ENCODE results near the gene NXPE4.
"Not testable (repeated sequence)": the region's sequence is repeated elsewhere in the genome, so short reads cannot be mapped to it uniquely, and the experiment has no call there.

Gene NXPE4

GRCh38 chr11:114595571-114595970 is at the start of gene NXPE4:
Gene NXPE4 (minus strand): TSS chr11:114595786. CDS start chr11:114594759, 1,027 bp downstream.
- no peak within 1 kb of the TSS for H3K4me3 ChIP-seq (ENCODE audit: low read depth, low read length)
- in situ Hi-C loops (cut with HindIII; ENCODE audit: low sequenced_read_pairs) = no loop called here
- no peak for DNase-seq (ENCODE audit: low read depth)
- TF ChIP-seq CTCF (IDR thresholded peaks at IDR 0.05; ENCODE audit: low read depth, low read length, missing control alignments) = no peak

- DNase-seq (ENCODE audit: low read depth); in situ Hi-C loops (cut with HindIII; ENCODE audit: low sequenced_read_pairs); H3K4me3 ChIP-seq (ENCODE audit: low read depth, low read length): not testable (repeated sequence)
These were observed 43.9 kb upstream of the NXPE4 start for GRCh38 chr11:114639440-114639839.

- H3K4me3 ChIP-seq (ENCODE audit: low read depth, low read length); DNase-seq (ENCODE audit: low read depth); in situ Hi-C loops (cut with HindIII; ENCODE audit: low sequenced_read_pairs): not testable (repeated sequence)
These were observed 35.9 kb upstream of the NXPE4 start for GRCh38 chr11:114631445-114631965.

DNA sequence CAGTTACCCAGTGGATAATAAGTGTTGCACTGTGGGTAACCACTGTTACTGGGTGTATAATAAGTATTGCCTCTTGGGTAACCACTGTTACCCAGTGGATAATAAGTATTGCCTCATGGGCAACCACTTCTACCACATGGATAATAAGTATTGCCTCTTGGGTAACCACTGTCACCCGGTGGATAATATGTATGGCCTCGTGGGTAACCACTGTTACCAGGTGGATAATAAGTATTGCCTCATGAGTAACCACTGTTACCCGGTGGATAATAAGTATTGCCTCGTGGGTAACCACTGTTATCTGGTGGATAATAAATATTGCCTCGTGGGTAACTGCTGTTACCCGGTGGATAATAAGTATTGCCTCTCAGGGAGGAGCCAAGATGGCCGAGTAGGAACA is 29.7 kb upstream of the NXPE4 start:
- in situ Hi-C loops (cut with HindIII; ENCODE audit: low sequenced_read_pairs) = no loop called here

GRCh38 chr11:114624455-114625207 is 29.0 kb upstream of the NXPE4 start:
- DNase-seq (ENCODE audit: low read depth) = no peak
- in situ Hi-C loops (cut with HindIII; ENCODE audit: low sequenced_read_pairs) = no loop called here
- no peak overlapping the region for H3K4me3 ChIP-seq (ENCODE audit: low read depth, low read length)
- TF ChIP-seq CTCF (IDR thresholded peaks at IDR 0.05; ENCODE audit: low read depth, low read length, missing control alignments) = no peak

More for the DNA sequence above, 29.7 kb upstream of the NXPE4 start:
- no peak for TF ChIP-seq CTCF (IDR thresholded peaks at IDR 0.05; ENCODE audit: low read depth, low read length, missing control alignments)
- DNase-seq (ENCODE audit: low read depth) = no peak
- no peak overlapping the region for H3K4me3 ChIP-seq (ENCODE audit: low read depth, low read length)

- no peak for DNase-seq (ENCODE audit: low read depth)
- H3K4me3 ChIP-seq (ENCODE audit: low read depth, low read length) = no peak overlapping the region
- in situ Hi-C loops (cut with HindIII; ENCODE audit: low sequenced_read_pairs) = no loop called here
- no peak for TF ChIP-seq CTCF (IDR thresholded peaks at IDR 0.05; ENCODE audit: low read depth, low read length, missing control alignments)
These were observed 28.1 kb upstream of the NXPE4 start for GRCh38 chr11:114623720-114624119.

GRCh38 chr11:114622858-114623257 is 27.3 kb upstream of the NXPE4 start:
- in situ Hi-C loops (cut with HindIII; ENCODE audit: low sequenced_read_pairs) = no loop called here
- TF ChIP-seq CTCF (IDR thresholded peaks at IDR 0.05; ENCODE audit: low read depth, low read length, missing control alignments) = no peak
- H3K4me3 ChIP-seq (ENCODE audit: low read depth, low read length) = no peak overlapping the region
- no peak for DNase-seq (ENCODE audit: low read depth)

All from astrocyte of the cerebellum (primary cell).